GM23338 (cell line): ENCODE measurements around the gene KRTAP4-2. TPM values are rescaled to one million over a fixed set of nuclear protein-coding genes. Genes with fewer than 3 reads are reported as not detected.

ENCODE experiments used
- ATAC-seq: fragments of 200-7000 bp; cut with Tn5 transposase; 3 replicates; pipeline ENCODE4 v1.9.1; 2020
- DNase-seq: peaks from one replicate; pipeline ENCODE4 v3.0.0-alpha.2; 2015; ENCODE audit warnings: low spot score
- H2AFZ ChIP-seq: fragments of 200-600 bp; sonication (generic); 2 replicates; pipeline ENCODE4 v1.8.0; 2016; ENCODE audit warnings: antibody characterized with exemption, mild to moderate bottlenecking, moderate library complexity
- H3F3A ChIP-seq: fragments of 200-600 bp; sonication (generic); replicated peaks from 2 replicates; pipeline ENCODE4 v1.8.0; 2017; ENCODE audit warnings: antibody characterized with exemption, mixed run types, low read depth
- H3K27ac ChIP-seq: fragments of 200-600 bp; sonication (generic); 2 replicates; pipeline ENCODE4 v1.6.1; 2016; ENCODE audit warnings: low read depth
- H3K27me3 ChIP-seq: fragments of 200-600 bp; sonication (generic); 2 replicates; pipeline ENCODE4 v1.8.0; 2016; ENCODE audit warnings: mild to moderate bottlenecking, mixed run types, moderate library complexity; ENCODE audit not compliant: insufficient read depth
- H3K36me3 ChIP-seq: fragments of 200-600 bp; sonication (generic); 2 replicates; pipeline ENCODE4 v1.8.0; 2016; ENCODE audit warnings: mild to moderate bottlenecking; ENCODE audit not compliant: insufficient read depth
- H3K4me1 ChIP-seq: fragments of 200-600 bp; sonication (generic); 2 replicates; pipeline ENCODE4 v1.8.0; 2016; ENCODE audit warnings: mild to moderate bottlenecking, moderate library complexity; ENCODE audit not compliant: insufficient read depth
- H3K4me2 ChIP-seq: fragments of 200-600 bp; sonication (generic); 2 replicates; pipeline ENCODE4 v1.7.1; 2017; ENCODE audit warnings: mixed run types
- H3K4me3 ChIP-seq: fragments of 200-600 bp; sonication (generic); 2 replicates; pipeline ENCODE4 v1.6.1; 2016; ENCODE audit warnings: mixed run types
- H3K79me2 ChIP-seq: fragments of 200-600 bp; sonication (generic); replicated peaks from 2 replicates; pipeline ENCODE4 v1.8.0; 2017; ENCODE audit warnings: mild to moderate bottlenecking; ENCODE audit not compliant: insufficient read depth
- H3K9me2 ChIP-seq: fragments of 200-600 bp; sonication (generic); 2 replicates; pipeline ENCODE4 v1.8.0; 2017; ENCODE audit not compliant: insufficient read depth
- H4K20me1 ChIP-seq: fragments of 200-600 bp; sonication (generic); replicated peaks from 2 replicates; pipeline ENCODE4 v1.8.0; 2017; ENCODE audit warnings: mild to moderate bottlenecking; ENCODE audit not compliant: insufficient read depth
- H3K27ac Mint-ChIP-seq: 2 replicates; pipeline ENCODE4 v1.8.0; 2020; ENCODE audit warnings: inconsistent platforms, mild to moderate bottlenecking, moderate library complexity, mixed read lengths
- H3K27me3 Mint-ChIP-seq: 3 replicates; pipeline ENCODE4 v1.8.0; 2022; ENCODE audit warnings: low read depth, mild to moderate bottlenecking, moderate library complexity, mixed read lengths, inconsistent platforms; ENCODE audit not compliant: insufficient read depth, poor library complexity
- H3K36me3 Mint-ChIP-seq: 3 replicates; pipeline ENCODE4 v1.8.0; 2021; ENCODE audit warnings: low read depth, mild to moderate bottlenecking, inconsistent platforms, moderate library complexity, mixed read lengths
- H3K4me1 Mint-ChIP-seq: 3 replicates; pipeline ENCODE4 v1.8.0; 2020; ENCODE audit warnings: mild to moderate bottlenecking, inconsistent platforms, mixed read lengths
- H3K4me3 Mint-ChIP-seq: 3 replicates; pipeline ENCODE4 v1.8.0; 2021; ENCODE audit warnings: moderate library complexity, mild to moderate bottlenecking, inconsistent platforms, mixed read lengths
- H3K9me3 Mint-ChIP-seq: 3 replicates; pipeline ENCODE4 v1.8.0; 2020; ENCODE audit warnings: moderate library complexity, mild to moderate bottlenecking, inconsistent platforms, mixed read lengths
- EZH2 ChIP-seq: fragments of 200-600 bp; sonication (generic); IDR thresholded peaks from one replicate; pipeline ENCODE4 v1.8.0; 2017; ENCODE audit warnings: antibody characterized with exemption, mild to moderate bottlenecking, low read depth; ENCODE audit not compliant: unreplicated experiment
- EZH2phosphoT487 ChIP-seq: fragments of 200-600 bp; sonication (generic); IDR thresholded peaks from one replicate; pipeline ENCODE4 v1.8.1; 2018; ENCODE audit warnings: antibody characterized with exemption; ENCODE audit not compliant: unreplicated experiment
- JUNB ChIP-seq: IDR thresholded peaks from one replicate; pipeline ENCODE4 v1.6.1; 2016; ENCODE audit warnings: antibody characterized with exemption; ENCODE audit not compliant: unreplicated experiment
- NANOG ChIP-seq: IDR thresholded peaks from 2 replicates; pipeline ENCODE4 v1.6.1; 2016; ENCODE audit warnings: antibody characterized with exemption, borderline replicate concordance
- POLR2AphosphoS5 ChIP-seq: IDR thresholded peaks from 2 replicates; pipeline ENCODE4 v1.6.1; 2016; ENCODE audit warnings: antibody characterized with exemption, low read depth
- ZNF331 ChIP-seq: fragments of 250-450 bp; sonication (Bioruptor Pico); IDR thresholded peaks from 2 replicates; pipeline ENCODE4 v1.5.0; 2020; ENCODE audit warnings: low read depth, mild to moderate bottlenecking, moderate library complexity
- polyA plus RNA-seq: library from polyadenylated mRNA; unstranded; fragments of >200 nt; fragmentation: Nextera tagmentation; extraction: Ambion mirVana; gene quantifications from 2 replicates; pipeline ENCODE4 v1.2.1, GENCODE V29; 2016
- total RNA-seq: library from RNA; depleted of rRNA; stranded (reverse); fragments of >200 nt; shearing (Covaris generic); gene quantifications from 2 replicates; pipeline ENCODE4 v1.2.3, GENCODE V29; 2014
- TF ChIP-seq, protein P1 (sequence below), 2 experiments: fragments of 200-600 bp in 1 of 2; sonication (generic) in 1 of 2; conservative IDR thresholded peaks; 2 replicates each; pipeline versions ENCODE4 v1.5.1 to v1.6.1; 2016 to 2017; ENCODE audit warnings: antibody characterized with exemption in 2 of 2, low read depth in 2 of 2, mild to moderate bottlenecking in 2 of 2, moderate library complexity in 1 of 2
- TF ChIP-seq, protein P2 (sequence below): fragments of 250-450 bp; sonication (Bioruptor Pico); IDR thresholded peaks from 2 replicates; pipeline ENCODE4 v1.5.0; 2020; ENCODE audit warnings: mild to moderate bottlenecking, moderate library complexity
- TF ChIP-seq, protein P3 (sequence below): IDR thresholded peaks from 2 replicates; pipeline ENCODE4 v1.6.1; 2016; ENCODE audit warnings: antibody characterized with exemption

The KRTAP4-2 gene
- total and polyA plus RNA-seq, 2 experiments from 2014 or later = not detected

DNA sequence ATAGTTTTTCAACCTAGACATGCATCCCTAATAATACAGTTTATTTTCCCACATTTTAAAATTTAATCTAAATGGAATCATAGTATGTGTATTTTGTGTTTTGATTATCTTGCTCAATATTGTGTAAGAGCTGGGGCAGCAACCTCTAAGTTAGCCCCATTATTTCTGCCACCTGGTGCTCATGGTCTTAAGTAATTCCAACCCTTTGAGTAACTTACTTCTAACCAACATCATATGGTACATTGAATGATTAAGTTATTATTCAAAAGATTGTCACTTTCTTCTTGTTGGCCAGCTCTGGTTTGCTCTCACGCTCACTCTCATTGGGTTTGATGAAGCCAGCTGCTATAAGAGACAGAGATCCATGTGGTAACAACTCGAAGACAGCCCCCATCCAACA, 6.1 kb downstream of the KRTAP4-2 start (continued):
- TF ChIP-seq EZH2 = no peak
- TF ChIP-seq, protein P1, sequence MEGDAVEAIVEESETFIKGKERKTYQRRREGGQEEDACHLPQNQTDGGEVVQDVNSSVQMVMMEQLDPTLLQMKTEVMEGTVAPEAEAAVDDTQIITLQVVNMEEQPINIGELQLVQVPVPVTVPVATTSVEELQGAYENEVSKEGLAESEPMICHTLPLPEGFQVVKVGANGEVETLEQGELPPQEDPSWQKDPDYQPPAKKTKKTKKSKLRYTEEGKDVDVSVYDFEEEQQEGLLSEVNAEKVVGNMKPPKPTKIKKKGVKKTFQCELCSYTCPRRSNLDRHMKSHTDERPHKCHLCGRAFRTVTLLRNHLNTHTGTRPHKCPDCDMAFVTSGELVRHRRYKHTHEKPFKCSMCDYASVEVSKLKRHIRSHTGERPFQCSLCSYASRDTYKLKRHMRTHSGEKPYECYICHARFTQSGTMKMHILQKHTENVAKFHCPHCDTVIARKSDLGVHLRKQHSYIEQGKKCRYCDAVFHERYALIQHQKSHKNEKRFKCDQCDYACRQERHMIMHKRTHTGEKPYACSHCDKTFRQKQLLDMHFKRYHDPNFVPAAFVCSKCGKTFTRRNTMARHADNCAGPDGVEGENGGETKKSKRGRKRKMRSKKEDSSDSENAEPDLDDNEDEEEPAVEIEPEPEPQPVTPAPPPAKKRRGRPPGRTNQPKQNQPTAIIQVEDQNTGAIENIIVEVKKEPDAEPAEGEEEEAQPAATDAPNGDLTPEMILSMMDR (conservative IDR thresholded peaks at IDR 0.05; ENCODE audit: low read depth in 2 of 2) = no peak
- TF ChIP-seq, protein P2, sequence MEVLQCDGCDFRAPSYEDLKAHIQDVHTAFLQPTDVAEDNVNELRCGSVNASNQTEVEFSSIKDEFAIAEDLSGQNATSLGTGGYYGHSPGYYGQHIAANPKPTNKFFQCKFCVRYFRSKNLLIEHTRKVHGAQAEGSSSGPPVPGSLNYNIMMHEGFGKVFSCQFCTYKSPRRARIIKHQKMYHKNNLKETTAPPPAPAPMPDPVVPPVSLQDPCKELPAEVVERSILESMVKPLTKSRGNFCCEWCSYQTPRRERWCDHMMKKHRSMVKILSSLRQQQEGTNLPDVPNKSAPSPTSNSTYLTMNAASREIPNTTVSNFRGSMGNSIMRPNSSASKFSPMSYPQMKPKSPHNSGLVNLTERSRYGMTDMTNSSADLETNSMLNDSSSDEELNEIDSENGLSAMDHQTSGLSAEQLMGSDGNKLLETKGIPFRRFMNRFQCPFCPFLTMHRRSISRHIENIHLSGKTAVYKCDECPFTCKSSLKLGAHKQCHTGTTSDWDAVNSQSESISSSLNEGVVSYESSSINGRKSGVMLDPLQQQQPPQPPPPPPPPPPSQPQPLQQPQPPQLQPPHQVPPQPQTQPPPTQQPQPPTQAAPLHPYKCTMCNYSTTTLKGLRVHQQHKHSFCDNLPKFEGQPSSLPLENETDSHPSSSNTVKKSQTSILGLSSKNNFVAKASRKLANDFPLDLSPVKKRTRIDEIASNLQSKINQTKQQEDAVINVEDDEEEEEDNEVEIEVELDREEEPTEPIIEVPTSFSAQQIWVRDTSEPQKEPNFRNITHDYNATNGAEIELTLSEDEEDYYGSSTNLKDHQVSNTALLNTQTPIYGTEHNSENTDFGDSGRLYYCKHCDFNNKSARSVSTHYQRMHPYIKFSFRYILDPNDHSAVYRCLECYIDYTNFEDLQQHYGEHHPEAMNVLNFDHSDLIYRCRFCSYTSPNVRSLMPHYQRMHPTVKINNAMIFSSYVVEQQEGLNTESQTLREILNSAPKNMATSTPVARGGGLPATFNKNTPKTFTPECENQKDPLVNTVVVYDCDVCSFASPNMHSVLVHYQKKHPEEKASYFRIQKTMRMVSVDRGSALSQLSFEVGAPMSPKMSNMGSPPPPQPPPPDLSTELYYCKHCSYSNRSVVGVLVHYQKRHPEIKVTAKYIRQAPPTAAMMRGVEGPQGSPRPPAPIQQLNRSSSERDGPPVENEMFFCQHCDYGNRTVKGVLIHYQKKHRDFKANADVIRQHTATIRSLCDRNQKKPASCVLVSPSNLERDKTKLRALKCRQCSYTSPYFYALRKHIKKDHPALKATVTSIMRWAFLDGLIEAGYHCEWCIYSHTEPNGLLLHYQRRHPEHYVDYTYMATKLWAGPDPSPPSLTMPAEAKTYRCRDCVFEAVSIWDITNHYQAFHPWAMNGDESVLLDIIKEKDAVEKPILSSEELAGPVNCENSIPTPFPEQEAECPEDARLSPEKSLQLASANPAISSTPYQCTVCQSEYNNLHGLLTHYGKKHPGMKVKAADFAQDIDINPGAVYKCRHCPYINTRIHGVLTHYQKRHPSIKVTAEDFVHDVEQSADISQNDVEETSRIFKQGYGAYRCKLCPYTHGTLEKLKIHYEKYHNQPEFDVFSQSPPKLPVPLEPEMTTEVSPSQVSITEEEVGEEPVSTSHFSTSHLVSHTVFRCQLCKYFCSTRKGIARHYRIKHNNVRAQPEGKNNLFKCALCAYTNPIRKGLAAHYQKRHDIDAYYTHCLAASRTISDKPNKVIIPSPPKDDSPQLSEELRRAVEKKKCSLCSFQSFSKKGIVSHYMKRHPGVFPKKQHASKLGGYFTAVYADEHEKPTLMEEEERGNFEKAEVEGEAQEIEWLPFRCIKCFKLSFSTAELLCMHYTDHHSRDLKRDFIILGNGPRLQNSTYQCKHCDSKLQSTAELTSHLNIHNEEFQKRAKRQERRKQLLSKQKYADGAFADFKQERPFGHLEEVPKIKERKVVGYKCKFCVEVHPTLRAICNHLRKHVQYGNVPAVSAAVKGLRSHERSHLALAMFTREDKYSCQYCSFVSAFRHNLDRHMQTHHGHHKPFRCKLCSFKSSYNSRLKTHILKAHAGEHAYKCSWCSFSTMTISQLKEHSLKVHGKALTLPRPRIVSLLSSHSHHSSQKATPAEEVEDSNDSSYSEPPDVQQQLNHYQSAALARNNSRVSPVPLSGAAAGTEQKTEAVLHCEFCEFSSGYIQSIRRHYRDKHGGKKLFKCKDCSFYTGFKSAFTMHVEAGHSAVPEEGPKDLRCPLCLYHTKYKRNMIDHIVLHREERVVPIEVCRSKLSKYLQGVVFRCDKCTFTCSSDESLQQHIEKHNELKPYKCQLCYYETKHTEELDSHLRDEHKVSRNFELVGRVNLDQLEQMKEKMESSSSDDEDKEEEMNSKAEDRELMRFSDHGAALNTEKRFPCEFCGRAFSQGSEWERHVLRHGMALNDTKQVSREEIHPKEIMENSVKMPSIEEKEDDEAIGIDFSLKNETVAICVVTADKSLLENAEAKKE (CRISPR knock-in tag) = no peak

DNA sequence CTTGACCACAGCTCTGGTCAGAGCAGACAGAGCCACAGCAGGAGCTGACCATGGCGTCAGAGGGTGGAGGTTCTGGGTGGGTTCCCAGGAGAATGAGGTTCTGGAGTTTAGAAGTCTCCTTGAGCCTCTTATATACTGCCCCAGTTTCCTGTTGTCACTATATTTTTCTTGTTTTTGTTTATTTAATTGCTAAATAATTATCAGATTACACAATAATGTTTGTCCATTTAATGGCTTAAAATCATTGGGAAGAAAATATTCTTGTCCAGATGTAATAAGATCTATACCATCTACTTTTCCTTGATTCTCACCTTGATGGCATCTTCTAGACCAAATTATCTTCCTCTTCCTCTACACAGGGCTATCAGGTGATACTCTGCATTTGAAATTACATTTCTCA, 9.9 kb downstream of the KRTAP4-2 start, which contains the start of gene KRTAP4-3:
KRTAP4-3 (minus strand) TSS at position 101 of the 400 bp plus-strand sequence; CDS start at position 52, 49 bp downstream.
- no peaks in the 10 kb centered on the region for H3F3A ChIP-seq
- H3K4me2 ChIP-seq = no peak within 1 kb of the TSS
- no peaks in the 10 kb centered on the region for H4K20me1 ChIP-seq
- ATAC-seq = no peak
- DNase-seq = no peak
- peaks cover 2% of the 10 kb centered on the region for H3K27me3 Mint-ChIP-seq
- no peaks in the 10 kb centered on the region; the same call in 2 of the 3 replicates for H3K9me3 Mint-ChIP-seq
- H3K79me2 ChIP-seq = no peaks in the 10 kb centered on the region
- H3K4me3 Mint-ChIP-seq = no peak within 1 kb of the TSS
- no peak within 1 kb of the TSS for H3K27ac ChIP-seq
- peaks cover 2% of the 10 kb centered on the region; the same call in 1 of the 3 replicates for H3K4me1 Mint-ChIP-seq
- H3K9me2 ChIP-seq = no peaks in the 10 kb centered on the region
- no peaks in the 10 kb centered on the region for H3K36me3 Mint-ChIP-seq
- no peaks in the 10 kb centered on the region for H3K36me3 ChIP-seq
- no peaks in the 10 kb centered on the region for H3K4me1 ChIP-seq
- H3K27me3 ChIP-seq = no peaks in the 10 kb centered on the region
- H2AFZ ChIP-seq = no peak within 1 kb of the TSS
- H3K27ac Mint-ChIP-seq = no peak within 1 kb of the TSS
- no peak within 1 kb of the TSS for H3K4me3 ChIP-seq
- TF ChIP-seq ZNF331 (CRISPR knock-in tag) (no peak), JUNB (no peak), EZH2phosphoT487 (no peak), NANOG (no peak), POLR2AphosphoS5 (no peak)
- TF ChIP-seq, protein P1 (conservative IDR thresholded peaks at IDR 0.05; ENCODE audit: low read depth in 2 of 2) = no peak
- TF ChIP-seq, protein P3, sequence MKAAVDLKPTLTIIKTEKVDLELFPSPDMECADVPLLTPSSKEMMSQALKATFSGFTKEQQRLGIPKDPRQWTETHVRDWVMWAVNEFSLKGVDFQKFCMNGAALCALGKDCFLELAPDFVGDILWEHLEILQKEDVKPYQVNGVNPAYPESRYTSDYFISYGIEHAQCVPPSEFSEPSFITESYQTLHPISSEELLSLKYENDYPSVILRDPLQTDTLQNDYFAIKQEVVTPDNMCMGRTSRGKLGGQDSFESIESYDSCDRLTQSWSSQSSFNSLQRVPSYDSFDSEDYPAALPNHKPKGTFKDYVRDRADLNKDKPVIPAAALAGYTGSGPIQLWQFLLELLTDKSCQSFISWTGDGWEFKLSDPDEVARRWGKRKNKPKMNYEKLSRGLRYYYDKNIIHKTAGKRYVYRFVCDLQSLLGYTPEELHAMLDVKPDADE = no peak
